Cortex of kidney (tissue), 1 donor: Measurements from ENCODE around the gene DOC2B.
"Not testable (repeated sequence)": the region's sequence is repeated elsewhere in the genome, so short reads cannot be mapped to it uniquely, and the experiment has no call there.

Experiments
- DNase-seq: peaks from one replicate; lab custom pipeline; 2025; lab: John Stamatoyannopoulos, UW

The DOC2B gene

DNA sequence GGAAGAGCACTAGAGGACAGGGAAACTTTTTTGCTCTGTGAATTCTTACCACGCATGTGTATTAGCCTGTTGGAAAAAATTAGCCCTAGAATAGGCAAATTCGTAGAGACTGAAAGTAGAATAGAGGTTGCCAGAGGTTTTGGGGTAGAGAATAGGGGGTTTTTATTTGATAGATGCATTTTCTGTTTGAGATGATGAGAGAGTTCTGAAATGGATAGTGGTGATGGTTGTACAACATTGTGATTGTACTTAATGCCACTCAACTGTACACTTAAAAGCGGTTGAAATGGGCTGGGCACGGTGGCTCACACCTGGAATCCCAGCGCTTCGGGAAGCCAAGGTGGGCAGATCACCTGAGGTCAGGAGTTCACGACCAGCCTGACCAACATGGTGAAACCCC lies 8.0 kb upstream of the DOC2B start:
- DNase-seq = no peak

- DNase-seq = no peak
These were observed 5.7 kb upstream of the DOC2B start for GRCh38 chr17:187130-187529.

DNA sequence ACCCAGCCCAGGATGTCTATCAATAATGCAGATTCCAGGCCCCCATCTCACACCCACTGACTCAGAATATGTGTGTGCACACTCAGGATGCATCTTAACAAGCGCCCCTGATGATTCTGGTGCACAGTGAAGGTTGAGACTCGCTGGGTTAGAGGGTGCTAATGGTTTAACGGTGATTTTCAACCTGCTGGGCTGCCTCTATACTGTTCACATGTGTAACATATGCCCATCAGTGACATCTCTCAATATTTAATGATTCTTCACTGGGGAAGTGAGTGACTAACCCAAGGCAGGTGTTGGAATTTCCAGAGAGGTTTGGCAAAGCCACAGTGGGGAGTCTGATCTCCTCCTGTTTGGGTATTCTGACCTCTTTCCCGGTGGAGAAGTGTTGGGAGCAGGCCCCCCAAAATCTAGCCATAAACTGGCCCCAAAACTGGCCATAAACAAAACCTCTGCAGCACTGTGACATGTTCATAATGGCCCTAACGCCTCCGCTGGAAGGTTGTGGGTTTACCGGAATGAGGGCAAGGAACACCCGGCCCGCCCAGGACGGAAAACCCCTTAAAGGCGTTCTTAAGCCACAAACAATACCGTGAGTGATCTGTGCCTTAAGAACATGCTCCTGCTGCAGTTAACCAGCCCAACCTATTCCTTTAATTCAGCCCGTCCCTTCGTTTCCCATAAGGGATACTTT lies 4.1 kb upstream of the DOC2B start:
- no peak for DNase-seq

DNA sequence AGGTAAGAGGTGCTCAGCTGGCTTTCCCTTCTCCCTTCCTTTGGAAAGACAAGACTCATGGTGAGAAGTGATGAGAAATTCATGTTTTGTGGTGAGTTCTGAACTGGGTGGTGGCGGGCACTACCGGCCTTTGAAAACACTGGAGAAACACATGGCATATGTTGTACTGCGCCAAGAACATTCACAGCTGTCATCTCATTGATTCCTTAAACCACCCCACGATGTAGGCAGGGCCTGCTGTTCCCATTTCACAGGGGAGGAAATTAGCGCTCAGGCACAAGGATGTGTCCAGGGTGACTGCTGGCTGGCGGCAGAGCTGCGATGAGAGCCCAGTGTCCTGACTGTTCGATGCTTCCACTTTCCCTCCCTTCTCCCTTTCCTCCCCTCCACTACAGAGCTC lies 1.6 kb upstream of the DOC2B start:
- no peak for DNase-seq

DNA sequence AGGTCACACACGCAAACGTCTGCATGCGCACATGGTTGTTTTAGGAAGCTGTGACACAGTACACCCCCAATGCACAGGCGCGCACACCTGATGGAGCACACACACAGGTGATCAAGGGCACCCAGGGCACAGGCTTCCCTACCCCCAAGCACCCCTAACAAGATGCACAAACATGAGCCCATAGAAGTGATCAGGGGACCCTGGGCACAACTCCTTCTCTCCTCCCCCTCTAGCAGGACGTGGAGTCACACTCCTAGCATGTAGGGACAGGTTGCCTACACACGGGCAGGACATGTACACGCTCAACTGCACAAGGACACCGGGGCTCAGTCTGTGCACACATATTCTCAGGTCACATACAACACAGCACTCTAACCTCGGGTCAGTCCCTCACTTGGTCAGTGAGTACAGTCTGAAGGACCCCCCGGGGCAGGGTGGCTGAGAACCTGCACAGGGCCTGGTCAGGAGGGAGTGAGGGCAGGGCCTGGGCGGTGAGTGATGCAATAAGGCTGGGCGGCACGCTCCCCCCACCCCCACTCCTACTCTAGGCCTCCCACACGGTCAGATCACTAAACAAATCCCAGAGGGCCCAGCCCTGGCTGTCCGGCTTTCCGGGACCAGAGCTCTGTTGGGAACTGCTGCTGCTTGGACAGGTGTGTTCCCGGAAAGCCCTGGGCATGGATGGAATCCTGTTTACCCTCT lies 751 bp upstream of the DOC2B start:
- DNase-seq = no peak

DNA sequence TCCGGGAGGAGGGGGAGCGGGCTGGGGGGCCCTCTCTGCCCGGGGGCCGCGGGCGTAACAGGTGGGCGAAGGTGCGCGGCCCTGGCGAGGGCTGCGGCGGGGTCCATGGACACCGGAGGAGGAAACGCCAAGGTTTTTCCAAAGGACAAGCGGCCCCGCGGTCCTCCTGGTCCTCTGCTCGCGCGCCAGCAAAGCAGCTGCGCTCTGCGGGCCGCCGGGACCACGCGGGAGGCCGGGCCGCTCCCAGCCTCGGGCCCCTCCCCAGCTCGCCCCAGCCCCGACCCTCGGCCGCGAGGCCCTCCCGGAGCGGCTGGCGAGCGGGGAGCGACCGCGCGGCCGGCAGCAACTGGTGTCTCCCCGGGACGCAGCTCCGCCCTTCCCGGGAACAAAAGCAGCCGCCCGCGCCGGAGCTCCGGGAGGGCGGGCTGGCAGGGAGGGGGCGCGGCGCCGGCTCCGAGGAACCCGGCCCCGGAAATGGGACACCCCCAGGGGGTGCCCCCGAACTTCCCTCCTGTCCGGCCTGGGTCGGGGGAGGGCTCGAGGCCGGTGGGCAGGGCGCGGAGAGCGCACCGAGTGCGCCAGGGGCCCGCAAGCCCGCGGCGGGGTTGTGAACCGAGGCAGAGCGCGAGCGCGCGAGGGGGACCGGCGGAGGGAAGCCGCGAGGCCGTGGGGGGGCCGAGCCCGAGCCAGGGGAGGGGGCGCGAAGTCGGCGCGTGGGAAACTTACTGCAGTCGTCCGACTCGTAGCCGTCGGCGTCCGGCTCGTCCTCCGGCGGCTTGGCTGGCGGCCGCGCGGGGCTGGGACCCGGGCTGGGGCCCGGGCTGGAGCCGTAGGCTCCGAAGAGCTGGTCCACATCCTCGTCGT lies 837 bp downstream of the DOC2B start:
- DNase-seq = no peak

DNA sequence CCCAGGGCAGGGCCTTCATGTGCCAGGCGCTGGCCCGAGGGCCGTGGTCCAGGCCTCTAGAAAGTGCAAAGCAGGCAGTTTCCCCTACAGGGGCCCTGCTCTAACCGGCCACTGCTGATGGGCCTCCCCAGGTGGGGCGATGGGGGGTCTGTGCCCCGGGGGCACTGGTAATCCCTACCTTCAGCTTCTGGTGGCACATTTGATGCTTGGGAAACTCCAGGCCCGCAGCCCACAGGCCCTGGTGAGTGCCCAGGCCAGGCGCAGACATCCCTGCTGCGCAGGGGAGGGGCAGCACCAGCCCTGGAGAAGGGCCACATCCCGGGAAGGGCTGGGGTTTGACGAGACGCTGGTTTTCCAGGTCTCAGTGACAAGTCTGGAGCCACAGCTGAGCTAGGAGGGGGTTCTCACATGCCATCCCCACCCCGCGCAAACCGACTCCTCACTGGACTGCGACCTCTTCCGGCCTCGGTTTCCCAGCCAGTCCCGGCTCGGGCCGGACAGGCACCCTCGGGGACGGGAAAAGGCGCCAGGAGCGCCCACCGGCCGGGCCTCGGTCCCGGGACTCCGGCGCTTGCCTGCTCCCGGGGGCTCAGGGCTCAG lies 1.6 kb downstream of the DOC2B start:
- no peak for DNase-seq

GRCh38 chr17:179066-179432 lies 2.4 kb downstream of the DOC2B start:
- DNase-seq = no peak

GRCh38 chr17:178292-179065 lies 3.0 kb downstream of the DOC2B start:
- no peak for DNase-seq

GRCh38 chr17:177762-178161 lies 3.7 kb downstream of the DOC2B start:
- DNase-seq = no peak

GRCh38 chr17:177155-177554 lies 4.3 kb downstream of the DOC2B start:
- no peak for DNase-seq

DNA sequence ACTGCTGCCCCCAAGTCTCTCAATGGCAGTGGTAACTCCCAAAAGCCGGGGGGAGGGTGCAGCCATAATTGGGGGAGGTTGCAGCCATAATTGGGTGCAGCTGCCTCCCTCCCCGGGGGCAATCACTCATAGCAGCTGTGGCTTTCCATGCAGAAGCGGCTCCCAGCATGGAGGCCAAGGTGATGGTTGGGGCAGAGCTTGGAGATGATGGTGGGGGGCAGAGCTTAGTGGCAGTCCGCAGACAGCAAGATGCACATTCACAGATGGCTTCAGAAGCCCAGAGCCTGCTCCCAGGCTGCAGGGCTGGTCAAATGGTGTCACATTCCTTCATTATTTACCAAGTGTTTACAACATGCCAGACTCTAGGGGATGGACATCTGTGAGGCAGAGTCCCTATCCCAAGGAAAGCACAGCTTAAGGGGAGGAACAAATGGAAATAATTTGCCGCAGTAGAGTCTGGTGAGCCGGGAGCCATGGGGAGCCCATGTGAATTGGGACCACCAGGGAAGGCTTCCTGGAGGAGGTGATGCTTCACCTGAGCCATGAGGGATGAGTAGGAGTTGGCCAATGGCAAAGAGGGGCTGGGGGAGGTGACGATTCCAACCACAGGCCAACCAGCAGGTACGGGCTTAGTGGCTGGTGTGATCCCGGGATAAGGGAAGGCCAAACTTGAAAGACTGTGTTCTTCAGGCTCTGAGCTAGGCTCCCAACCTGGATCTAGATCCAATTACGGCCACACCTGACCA lies 8.1 kb downstream of the DOC2B start:
- DNase-seq = no peak

- DNase-seq = no peak
These were observed 9.0 kb downstream of the DOC2B start for GRCh38 chr17:172401-172800.

- no peak for DNase-seq
These were observed 9.6 kb downstream of the DOC2B start for GRCh38 chr17:171871-172270.

GRCh38 chr17:170130-170670 lies 11.2 kb downstream of the DOC2B start:
- DNase-seq = no peak

- not testable (repeated sequence) for DNase-seq
These were observed 12.8 kb downstream of the DOC2B start for GRCh38 chr17:168614-169013.

- DNase-seq = no peak
These were observed 15.5 kb downstream of the DOC2B start for GRCh38 chr17:165939-166338.

DNA sequence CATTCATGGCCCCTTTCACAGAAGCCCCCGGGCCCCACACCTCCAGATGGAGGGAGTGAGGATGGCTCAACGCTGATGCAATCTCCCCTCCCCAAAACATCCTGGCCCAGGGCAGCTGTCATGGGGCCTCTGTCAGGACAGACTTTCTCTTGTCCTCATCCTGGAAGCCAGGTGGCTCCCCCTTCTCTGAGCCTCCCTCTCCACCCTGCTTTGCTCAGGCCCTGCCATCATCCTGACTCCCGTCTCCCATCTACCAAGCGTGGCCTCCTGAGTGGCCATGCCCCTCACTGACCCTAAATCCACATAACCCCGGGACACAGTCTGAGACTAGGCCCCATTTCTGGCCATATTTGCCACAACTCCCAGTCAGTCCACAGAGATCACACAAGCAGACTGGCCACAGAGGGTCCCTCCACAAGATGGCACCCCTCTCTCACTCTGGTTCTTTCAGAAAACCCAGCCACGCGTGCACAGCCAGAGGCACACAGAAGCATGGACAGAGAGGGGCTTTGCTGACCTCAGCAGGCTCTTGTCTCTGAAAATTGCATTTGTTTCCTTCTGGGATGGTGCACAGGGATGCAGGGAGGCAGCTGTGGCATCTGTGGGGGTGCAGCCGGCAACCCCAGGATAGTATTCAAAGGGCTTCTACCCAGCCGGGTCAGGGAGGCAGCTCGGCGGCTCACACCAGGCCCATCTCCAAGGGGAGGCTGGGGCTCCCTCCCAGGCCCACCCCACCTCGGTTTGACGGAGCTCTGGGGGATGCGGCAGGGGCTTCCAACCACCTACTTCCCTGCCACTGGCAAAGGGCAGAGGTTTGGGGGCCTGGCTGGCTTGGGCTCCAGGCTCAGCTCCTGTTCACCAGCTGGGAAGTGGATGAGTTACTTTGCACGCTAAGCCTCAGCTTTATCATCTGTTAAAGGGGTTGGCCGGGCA lies 16.9 kb downstream of the DOC2B start:
- DNase-seq = no peak

- DNase-seq = no peak
These were observed 17.8 kb downstream of the DOC2B start for GRCh38 chr17:163514-164098.
